KOPT-K1 (cell line): ENCODE results near the gene RBM33.

Source experiments
- H3K27ac ChIP-seq: fragments of 200-600 bp; sonication (generic); 2 replicates; pipeline ENCODE4 v1.5.1; 2016; ENCODE audit warnings: antibody characterized with exemption, mild to moderate bottlenecking, low read depth, low read length; ENCODE audit not compliant: poor library complexity, severe bottlenecking
- H3K36me3 ChIP-seq: fragments of 200-600 bp; sonication (generic); 2 replicates; pipeline ENCODE4 v1.5.1; 2017; ENCODE audit warnings: antibody characterized with exemption, mild to moderate bottlenecking, low read length, moderate library complexity; ENCODE audit not compliant: insufficient read depth
- H3K9me3 ChIP-seq: fragments of 200-600 bp; sonication (generic); 2 replicates; pipeline ENCODE4 v1.5.1; 2017; ENCODE audit warnings: antibody characterized with exemption, low read length, mild to moderate bottlenecking; ENCODE audit not compliant: insufficient read depth, poor library complexity, severe bottlenecking

The RBM33 gene

DNA sequence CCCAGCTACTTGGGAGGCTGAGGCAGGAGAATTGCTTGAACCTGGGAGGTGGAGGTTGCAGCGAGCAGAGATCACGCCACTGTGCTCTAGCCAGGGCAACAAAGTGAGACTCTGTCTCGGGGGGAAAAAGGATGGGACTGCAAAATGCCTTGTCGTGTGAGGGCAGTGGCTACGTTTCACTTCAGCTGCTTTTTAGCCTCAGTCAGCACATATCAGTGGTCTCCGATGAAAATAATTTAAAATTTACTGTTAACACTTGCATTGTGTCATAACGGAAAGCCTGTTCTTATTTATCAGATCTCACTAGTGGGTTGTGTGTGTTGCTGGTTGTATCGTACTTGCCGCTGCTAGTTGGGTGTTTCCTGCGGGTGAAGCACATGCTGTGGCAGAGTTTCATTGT, 61.9 kb downstream of the RBM33 start:
- Histone ChIP-seq H3K36me3 (peaks cover 99% of the 10 kb centered on the region), H3K27ac (no peak overlapping the region), H3K9me3 (no peaks in the 10 kb centered on the region)

DNA sequence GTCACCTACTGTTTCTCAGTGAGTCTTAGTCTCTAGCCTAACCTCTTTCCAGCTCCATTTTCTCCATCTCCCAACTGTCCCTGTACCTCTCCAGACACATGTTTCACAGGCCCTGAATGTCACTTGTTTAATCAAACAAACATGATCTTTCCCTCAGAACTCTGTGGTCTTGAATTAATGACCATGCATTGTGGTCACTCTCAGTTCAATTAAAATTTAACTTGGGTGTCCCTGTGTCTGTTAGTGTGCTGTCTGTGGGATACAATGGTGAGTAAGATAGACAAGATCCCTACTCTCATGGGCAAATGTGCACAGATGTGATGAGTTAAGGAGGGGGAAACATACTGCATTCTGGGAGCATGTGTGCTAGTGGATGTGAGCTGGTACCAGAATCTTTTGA, 65.0 kb downstream of the RBM33 start:
- peaks cover 99% of the 10 kb centered on the region for H3K36me3 ChIP-seq
- no peak overlapping the region for H3K27ac ChIP-seq
- no peaks in the 10 kb centered on the region for H3K9me3 ChIP-seq

DNA sequence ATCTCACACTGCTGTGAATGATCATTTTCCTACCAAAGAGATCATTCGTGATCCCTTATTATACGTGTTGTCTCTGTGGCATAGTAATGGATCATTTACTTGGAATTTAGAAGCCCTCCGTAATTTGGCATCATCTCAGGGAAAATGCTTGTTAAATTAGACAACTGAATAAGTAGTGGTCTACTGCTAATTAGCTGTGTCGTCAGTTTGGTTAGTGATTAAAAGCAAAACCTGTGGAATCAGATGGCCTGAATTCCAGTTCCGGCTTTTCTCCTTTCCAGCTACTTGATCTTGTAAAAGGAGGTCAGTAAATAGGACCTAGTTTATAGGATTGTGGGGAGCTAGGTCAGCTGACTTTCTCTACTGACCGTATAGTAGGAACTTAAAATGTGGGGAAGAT, 65.6 kb downstream of the RBM33 start:
- Histone ChIP-seq H3K36me3 (peaks cover 100% of the 10 kb centered on the region), H3K9me3 (no peaks in the 10 kb centered on the region), H3K27ac (no peak overlapping the region)

DNA sequence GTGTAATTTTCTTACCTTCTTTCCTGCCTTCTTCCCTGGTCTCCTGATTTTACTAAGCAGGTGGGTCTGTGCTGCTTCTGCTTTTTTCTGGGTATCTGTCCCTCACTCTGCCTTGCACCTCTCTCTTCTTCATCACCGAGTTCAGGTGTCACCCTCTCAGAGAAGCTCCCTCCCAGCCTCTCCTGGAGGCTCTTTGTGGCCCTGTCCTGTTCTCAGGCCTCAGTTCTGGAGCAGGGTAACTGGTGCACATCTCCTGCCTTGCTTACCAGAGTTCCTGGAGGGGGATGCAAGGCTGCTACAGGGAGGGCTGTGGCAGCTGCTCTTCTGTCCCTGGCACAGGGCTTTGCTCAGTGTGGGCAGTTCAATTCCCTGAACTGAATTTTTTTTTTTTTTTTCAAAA, 66.1 kb downstream of the RBM33 start:
- H3K36me3 ChIP-seq, result peaks cover 100% of the 10 kb centered on the region
- no peaks in the 10 kb centered on the region for H3K9me3 ChIP-seq
- no peak overlapping the region for H3K27ac ChIP-seq

DNA sequence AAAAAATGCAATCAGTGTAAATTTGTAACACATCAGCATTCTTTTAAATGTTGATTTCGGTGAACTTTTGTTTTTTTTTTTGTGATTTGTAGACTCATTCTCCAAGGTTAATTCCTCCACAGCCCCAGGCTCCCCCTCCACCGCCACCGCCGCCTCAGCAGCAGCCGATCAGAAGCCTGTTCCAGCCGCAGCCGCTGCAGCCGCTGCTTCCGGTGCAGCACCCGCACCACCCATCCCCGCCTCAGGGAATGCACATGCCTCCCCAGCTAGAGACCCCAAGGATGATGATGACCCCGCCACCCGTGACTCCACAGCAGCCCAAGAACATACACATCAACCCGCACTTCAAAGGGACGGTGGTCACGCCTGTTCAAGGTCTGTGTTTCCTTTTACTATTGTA, 66.6 kb downstream of the RBM33 start:
- no peaks in the 10 kb centered on the region for H3K9me3 ChIP-seq
- peaks cover 100% of the 10 kb centered on the region for H3K36me3 ChIP-seq
- H3K27ac ChIP-seq, result no peak overlapping the region

DNA sequence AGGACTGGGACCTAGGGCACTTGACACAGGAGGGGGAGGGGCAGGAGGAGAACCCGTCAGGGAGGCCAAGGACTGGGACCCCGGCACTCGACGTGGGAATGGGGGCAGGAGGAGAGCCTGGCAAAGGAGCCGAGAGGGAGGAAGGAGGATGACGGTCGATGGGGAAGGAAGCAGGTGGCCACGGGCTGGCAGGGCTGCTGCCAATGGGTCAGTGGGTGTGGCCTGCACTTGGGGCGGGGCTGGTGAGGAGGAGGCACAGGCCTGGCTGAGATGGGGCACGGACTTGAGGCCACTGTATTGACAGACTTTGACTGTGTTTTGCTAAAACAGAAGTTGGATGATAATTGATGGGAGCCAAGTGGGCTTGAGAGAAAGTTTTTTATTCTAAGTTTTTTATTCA, 68.9 kb downstream of the RBM33 start:
- Histone ChIP-seq H3K36me3 (peaks cover 100% of the 10 kb centered on the region), H3K27ac (no peak overlapping the region), H3K9me3 (no peaks in the 10 kb centered on the region)

DNA sequence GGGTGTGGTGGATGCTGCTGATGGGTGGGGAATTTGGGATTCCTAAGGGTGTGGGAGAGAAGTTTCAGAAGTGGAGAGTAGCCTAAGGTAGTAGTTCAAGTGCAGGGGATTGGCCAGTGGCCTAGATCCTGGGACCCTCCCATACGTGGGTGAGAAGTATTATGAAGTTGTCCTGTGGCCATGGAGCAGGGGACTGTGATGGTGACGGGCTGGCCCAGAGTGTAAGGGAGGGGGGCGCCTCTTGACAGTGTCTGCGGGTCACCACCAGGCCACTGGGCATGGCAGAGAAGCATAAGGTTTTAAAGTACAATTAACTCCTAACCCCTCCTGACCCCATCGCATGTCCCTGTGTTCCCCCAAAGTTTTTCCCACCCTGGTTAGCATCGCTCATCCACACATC, 70.2 kb downstream of the RBM33 start:
- Histone ChIP-seq H3K27ac (no peak overlapping the region), H3K9me3 (no peaks in the 10 kb centered on the region), H3K36me3 (peaks cover 100% of the 10 kb centered on the region)

DNA sequence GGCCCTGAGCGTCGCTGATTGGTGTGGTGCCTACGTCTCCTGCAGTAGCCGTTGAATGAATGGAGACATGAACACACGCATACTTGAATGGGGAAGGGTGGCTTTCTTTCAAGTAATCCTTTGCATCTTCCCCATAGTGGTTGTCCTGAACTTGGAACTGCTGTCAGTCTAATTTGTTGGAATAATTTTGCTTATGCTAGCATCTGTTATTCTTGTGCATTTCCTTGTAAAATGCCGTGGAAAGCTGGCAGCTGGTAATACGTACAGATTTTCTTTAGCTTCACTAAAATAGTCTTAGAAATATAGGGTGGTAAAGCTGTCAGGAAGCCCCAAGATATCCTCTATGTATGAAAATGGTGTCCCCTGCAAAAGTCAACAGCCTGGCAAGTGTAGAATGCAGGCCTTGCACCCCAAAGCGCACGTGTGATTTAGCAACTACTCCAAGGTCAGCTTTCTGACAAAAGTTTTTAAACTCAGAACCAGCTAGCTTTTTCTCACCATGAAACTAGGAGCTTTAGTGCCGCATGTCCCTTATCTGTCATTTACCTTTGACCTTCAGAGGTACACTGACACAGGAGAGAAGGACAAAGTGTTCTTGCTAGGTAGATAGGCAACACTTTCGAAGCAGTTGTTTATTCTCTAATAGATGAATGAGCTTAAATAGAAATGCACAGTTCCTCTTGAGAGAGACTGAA, 70.8 kb downstream of the RBM33 start:
- H3K27ac ChIP-seq, result no peak overlapping the region
- peaks cover 100% of the 10 kb centered on the region for H3K36me3 ChIP-seq
- no peaks in the 10 kb centered on the region for H3K9me3 ChIP-seq

DNA sequence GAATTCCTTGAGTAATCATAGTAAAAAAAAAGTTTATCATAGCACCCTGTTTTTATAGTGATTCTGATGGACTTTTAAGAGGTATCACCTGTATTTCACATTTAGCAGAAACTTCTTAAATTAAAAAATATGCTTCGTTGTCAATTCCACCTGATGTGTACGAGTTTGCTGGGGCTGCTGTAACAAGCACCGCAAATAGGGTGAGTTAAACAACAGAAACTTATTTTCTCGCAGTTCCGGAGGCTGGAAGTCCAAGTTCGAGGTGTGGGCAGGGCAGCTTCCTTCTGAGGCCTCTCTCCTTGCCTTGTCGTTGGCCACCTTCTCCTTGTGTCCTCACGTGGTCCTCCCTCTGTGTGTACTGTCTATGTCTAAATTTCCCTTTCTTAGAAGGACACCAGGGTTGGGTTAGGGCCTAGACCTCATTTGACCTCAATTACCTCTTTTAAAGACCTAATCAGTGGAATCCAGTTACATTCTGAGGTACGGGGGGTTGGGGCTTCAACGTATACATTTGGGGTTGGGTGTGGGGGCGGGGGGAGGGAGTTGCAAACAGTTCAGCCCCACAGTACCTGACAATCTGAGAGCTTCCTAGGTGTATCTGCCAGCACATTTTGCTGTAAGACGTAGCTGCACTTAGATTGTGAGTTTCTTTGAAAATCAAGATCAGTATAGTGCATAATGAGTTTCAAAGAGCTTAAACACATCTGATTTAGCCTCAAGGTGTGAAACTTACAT, 72.7 kb downstream of the RBM33 start:
- H3K36me3 ChIP-seq, result peaks cover 97% of the 10 kb centered on the region
- no peak overlapping the region for H3K27ac ChIP-seq
- no peaks in the 10 kb centered on the region for H3K9me3 ChIP-seq

DNA sequence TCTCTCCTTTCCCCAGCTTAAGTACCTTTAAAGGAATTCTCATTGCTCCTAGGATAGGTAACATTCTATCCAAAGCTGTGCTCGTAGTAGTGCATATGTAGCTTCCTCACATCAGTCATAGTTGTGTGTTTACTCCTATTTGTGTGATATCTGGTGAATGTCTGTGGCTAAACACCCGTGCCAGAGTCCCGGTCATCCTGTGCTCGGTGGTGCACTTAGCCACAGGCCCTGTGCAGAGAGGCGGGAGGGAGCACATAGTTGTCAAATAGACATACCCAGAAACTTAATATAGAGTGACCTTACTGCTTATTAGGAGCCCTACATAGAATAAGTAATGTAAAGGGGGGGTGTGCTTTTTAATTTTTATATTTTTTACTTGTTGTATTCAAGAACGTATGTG, 76.6 kb downstream of the RBM33 start:
- H3K9me3 ChIP-seq, result no peaks in the 10 kb centered on the region
- no peak overlapping the region for H3K27ac ChIP-seq
- peaks cover 96% of the 10 kb centered on the region for H3K36me3 ChIP-seq

DNA sequence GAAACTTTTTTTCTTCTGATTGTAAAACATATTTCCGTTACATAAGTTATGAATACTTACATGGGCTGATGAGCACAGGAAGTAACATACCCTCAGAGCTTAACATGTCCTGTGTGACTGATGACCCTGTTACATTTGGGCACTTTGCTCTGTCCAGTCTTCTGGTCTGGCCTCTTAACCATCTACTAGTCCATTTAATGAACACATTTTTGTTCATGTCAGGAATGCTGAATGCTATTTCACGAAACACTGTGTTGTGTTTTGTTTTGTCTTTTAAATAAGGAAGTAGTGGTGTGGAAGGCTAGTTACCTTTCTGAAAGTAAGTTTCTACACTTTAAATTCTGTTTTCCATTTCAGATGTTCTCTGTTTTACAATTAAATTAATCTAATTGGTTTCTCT, 77.7 kb downstream of the RBM33 start:
- peaks cover 95% of the 10 kb centered on the region for H3K36me3 ChIP-seq
- no peaks in the 10 kb centered on the region for H3K9me3 ChIP-seq
- no peak overlapping the region for H3K27ac ChIP-seq

DNA sequence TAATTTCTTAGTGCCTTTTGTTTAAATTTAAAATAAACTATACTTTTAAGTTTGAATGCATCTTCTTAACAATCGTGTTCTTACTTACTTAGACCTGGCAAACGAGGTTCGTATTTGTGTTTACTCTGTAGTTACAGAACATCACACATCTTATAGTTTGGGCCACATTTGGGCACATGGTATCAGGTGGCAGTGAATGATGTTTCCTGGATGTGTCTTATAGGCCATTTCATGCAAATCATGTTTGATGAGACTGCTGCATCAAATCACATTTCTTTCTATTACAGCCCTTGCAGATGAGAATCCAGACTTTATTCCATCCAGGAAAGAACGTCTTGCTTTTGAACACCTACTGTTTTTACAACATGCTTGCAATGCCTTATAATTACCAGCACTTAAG, 78.5 kb downstream of the RBM33 start:
- peaks cover 94% of the 10 kb centered on the region for H3K36me3 ChIP-seq
- H3K27ac ChIP-seq, result no peak overlapping the region
- H3K9me3 ChIP-seq, result no peaks in the 10 kb centered on the region

DNA sequence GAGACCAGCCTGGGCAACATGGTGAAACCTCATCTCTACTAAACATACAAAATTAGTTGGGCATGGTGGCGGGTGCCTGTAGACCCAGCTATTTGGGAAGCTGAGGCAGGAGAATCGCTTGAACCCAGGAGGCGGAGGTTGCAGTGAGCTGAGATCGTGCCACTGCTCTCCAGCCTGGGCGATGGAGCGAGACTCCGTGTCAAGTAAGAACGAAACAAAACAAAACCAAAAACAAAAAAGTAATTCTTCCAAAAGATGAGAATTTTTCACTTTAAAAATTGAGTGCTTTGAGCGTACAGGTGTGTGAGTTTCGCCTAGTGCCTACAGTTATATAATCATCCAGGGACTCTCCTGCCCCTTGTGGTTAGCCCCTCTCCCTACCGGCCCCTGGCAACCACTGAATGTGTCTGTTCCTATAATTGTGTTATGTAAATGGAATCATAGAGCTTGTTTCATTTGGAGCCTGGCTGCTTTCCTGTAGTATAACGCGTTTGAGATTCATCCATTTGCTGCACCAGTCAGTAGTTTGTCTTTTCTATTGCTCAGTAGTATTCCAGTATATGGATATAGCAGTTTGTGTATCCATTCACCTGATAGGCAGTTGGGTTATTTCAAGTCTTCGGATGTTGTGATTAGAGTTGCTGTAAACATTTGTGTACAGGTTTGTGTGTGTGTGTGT, 80.0 kb downstream of the RBM33 start:
- Histone ChIP-seq H3K27ac (no peak overlapping the region), H3K9me3 (no peaks in the 10 kb centered on the region), H3K36me3 (peaks cover 94% of the 10 kb centered on the region)

DNA sequence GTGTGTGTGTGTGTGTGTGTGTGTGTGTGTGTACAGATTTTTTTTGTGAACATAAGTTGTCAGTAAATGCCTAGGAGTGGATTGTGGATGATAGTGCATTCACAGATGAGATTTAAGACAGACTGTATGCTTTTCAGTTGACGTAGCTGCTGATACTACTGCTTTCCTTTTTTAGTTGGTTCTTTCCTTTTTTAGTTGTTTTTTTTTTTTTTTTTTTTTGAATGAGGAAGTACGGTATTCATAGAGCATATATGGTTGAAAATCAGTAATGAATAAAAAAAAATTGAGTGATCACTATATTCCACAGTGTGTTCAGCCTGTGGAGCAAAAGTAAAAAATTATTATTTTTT, 80.5 kb downstream of the RBM33 start:
- H3K36me3 ChIP-seq, result peaks cover 94% of the 10 kb centered on the region
- no peak overlapping the region for H3K27ac ChIP-seq
- H3K9me3 ChIP-seq, result no peaks in the 10 kb centered on the region

DNA sequence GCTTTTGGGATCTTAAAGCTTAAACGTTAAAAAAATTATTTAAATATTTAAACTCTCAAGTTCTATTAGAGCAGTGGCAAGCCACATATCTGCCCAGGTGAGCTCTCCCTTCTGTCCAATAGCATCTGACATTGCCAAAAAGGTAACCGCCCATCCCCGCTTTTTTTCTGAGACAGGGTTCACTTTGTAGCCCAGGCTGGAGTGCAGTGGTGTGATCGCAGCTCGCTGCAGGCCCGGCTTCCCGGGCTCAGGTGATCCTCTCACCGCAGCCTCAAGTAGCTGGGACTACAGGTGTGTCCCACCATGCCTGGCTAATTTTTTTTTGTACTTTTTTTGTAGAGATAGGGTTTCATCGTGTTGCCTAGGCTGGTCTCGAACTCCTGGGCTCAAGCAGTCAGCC, 83.2 kb downstream of the RBM33 start:
- Histone ChIP-seq H3K27ac (no peak overlapping the region), H3K9me3 (no peaks in the 10 kb centered on the region), H3K36me3 (peaks cover 94% of the 10 kb centered on the region)

DNA sequence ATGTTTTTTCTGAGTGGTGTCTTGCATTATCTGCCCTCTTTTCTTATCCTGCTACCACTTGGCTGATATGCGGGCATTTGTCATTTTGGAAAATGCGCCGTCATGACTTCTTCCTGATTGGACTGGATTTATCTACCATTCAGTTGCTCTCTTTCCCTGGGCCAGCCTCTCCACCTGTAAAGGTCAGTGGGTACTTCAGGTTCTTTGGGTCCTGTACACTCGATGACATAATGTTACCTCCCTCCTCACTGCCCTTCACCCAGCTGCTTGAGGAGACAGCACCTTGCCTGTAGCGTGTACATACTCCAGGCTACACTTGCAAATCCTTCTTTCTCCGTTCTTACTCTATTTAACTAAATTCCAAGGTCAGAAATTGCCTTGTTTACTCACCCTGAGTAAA, 83.7 kb downstream of the RBM33 start:
- Histone ChIP-seq H3K27ac (no peak overlapping the region), H3K9me3 (no peaks in the 10 kb centered on the region), H3K36me3 (peaks cover 93% of the 10 kb centered on the region)
